GM21360 (cell line): ENCODE data around the gene ERGIC2.
"Not testable (repeated sequence)": the region's sequence is repeated elsewhere in the genome, so short reads cannot be mapped to it uniquely, and the experiment has no call there.

Experiments
- ATAC-seq: cut with Tn5 transposase; IDR thresholded peaks from one replicate; pipeline ENCODE4 v1.9.1; 2021; ENCODE audit warnings: mild to moderate bottlenecking, moderate library complexity; ENCODE audit not compliant: unreplicated experiment

Gene ERGIC2

DNA sequence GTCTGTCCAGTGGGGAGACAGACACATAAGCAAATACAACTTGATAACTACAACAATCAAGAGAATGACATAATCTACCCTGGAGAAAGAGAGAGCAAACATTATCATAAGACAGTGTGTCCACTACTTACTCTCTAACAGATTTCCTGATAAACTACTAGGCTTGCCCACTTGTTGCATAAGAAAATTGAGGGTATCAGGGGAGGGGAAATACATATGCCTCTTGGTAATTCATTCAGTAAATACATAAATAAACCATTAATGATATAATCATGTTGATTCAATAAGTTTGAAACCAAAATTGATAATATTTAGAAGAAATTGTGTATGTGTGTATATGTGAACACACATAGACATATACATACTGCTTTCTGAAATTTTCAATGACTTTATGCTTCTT, 76.6 kb downstream of the ERGIC2 start:
- ATAC-seq, result no peak

DNA sequence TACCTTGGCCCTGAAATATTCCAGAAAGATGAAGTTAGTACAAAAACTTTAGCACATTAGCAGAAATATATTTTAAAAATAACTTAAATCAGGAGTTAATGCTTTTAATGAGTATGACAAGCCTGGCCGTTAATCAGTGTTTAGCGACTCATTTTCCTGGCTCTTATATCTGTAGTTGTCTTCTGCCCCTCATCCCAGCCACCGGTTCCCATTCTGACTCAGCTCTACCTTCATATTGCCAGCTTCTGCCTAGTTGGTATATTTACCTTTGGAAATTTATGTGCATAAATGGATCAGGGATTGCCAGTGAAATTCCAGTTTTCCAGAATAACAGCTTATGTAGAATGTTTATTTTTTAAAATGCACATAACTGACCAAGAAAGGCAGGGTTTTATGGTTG, 79.9 kb downstream of the ERGIC2 start:
- no peak for ATAC-seq

DNA sequence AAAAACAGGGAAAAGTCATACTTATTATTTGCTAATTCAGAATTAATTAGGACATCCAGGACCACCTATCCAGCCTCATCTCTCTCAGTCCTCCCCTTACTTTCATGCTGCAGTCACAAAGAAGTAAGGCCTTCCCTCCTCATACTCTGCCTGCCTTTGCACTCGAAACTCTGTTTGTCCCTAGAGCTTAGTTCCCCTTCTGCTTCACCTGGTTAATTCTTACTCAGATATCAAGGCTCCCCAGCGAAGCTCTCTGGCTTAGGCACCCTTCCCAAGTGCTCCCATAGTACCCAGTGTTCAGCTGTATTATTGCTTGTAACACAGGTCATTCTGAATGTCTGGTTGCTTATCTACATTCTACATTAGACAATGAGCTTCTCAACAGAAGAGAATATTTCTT, 81.3 kb downstream of the ERGIC2 start:
- ATAC-seq, result no peak

DNA sequence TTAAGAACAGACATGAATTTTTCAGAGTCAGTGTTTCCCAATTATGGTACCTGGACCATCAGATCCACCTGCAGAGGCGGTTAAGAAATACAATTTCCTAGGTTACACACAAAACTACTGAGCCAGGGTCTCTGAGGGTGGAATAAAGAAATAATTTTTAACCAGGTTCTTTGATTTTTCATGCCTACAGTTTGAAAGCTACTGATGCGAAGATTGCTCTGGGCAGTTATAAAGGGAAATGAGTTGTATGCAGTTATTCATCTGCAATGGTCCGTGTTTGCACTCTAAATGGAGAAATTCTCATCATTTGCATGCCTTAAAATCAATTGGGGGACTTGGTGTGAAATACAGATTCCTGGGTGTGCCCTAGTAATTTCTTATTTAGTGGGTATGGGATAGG, 89.7 kb downstream of the ERGIC2 start:
- no peak for ATAC-seq

DNA sequence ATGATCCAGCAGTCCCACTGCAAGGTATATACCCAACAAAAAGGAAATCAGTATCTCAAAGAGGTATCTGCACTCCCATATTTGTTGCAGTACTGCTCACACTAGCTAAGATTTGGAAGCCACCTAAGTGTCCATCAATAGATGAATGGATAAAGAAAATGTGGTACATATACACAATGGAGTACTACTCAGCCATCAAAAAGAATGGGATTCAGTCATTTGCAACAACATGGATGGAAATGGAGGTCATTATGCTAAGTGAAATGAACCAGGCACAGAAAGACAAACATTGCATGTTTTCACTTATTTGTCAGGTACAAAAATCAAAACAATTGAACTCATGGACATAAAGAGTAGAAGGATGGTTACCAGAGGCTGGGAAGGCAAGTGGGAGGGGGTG, 90.5 kb downstream of the ERGIC2 start:
- not testable (repeated sequence) for ATAC-seq

DNA sequence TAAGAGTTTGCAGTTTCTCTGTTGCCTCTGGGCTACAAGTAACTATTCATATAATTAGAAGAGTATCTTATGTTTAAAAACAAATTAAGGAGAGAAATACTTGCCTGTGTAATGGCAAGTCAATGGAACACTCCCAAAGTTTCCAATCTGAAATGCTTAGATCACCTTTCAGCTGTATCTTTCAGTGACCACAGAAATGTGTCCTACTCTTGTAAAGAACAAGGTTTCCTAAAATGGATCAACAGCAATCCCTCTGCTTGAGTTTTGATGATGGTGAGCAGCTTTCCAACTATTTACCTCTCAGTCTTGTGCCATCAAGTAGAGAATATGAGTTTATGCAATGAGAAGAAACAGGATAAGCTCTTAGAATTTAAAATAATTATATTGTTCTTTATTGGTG, 92.9 kb downstream of the ERGIC2 start:
- no peak for ATAC-seq

DNA sequence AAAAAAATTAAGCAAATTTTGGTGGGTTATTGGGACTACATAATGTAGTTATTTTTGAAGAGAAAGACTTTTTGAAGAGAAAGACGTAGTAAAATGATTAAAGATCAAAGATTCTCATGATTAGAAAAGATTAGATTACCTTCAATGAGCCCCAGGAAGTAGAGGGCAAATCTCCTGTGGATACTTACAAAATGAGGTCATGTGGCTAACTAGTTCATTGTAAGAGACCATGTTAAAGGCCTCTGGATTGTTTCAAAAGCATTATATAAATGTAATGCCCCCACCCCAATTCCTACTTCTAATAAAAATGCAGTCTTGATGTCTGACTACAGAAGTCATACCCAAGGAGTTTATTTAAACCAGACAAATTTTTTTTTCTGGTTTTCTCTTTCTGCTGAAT, 93.3 kb downstream of the ERGIC2 start:
- ATAC-seq, result no peak
